Adrenal gland (tissue), 5 donors: Measurements from ENCODE around the gene GAGE10.
A peak's percentile ranks its signal among the peaks of the same experiment; 100 is the strongest.

ENCODE experiments used
- CTCF ChIP-seq, 6 experiments: fragments of 450-650 bp in 4 of 6; fragments of 200-600 bp in 2 of 6; sonication (generic) in 1 of 6; IDR thresholded peaks; 1 replicate in 5 of 6; 2 replicates in 1 of 6; pipeline versions ENCODE4 v1.5.1 to v1.8.0; 2016 to 2021; ENCODE audit warnings: antibody characterized with exemption in 6 of 6, mild to moderate bottlenecking in 2 of 6, moderate library complexity in 1 of 6
- POLR2A ChIP-seq, 2 donors: fragments of 450-650 bp; IDR thresholded peaks; one replicate each; pipeline ENCODE4 v1.6.1; 2017; ENCODE audit warnings: antibody characterized with exemption in 2 of 2, mild to moderate bottlenecking in 2 of 2, moderate library complexity in 1 of 2
- donor health status: DM: no; HTN: no; CAD: no.

DNA sequence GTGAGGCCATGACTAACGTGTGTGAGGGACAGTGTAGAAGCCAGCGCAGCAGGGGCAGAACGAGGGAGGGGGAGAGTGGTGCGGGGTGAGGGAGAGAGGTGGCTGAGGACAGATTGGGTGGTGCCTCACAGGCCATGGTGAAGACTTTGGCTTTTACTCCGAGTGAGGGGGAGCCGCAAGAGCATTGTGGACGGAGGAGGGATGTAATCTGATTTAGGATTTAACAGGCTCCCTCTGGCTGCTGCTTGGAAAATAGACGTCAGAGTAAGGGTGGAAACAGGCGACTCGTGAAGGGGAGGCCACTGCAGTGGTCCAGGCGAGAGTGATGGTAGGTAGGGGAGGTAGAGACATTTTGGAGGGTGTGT, 20.8 kb upstream of the GAGE10 start:
- TF ChIP-seq CTCF (IDR thresholded peaks at IDR 0.05): peak in 3 of 6 experiments; percentile 16 to 25 (median 18)
- no peak for TF ChIP-seq POLR2A (IDR thresholded peaks at IDR 0.05)
